Pons (tissue), 1 donor: Measurements from ENCODE around the gene FOXL1.

Experiments
- DNase-seq: peaks from one replicate; pipeline ENCODE4 v3.0.0-alpha.2; 2016; ENCODE audit warnings: low spot score

FOXL1 gene

GRCh38 chr16:86578061-86578599 lies at the start of gene FOXL1:
Gene FOXL1, plus strand, starts transcription at chr16:86578549. Its CDS starts 175 bp downstream, at chr16:86578724.
- DNase-seq, result no peak

DNA sequence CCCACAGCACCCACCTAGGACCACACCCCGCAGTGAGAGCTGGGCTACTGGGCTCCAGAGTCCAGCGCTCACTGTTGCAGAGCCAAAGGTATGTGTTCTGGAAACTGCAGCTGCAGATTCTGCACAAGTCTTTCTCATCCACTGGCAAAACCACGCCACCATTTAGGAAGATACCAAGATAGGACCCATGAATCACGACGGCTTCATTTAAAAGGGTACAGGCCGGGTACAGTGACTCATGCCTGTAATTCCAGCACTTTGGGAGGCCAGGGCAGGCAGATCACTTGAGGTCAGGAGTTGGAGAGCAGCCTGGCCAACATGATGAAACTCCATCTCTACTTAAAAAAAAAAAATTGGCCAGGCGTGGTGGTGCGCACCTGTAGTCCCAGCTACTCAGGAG lies 49.2 kb upstream of the FOXL1 start:
- no peak for DNase-seq

DNA sequence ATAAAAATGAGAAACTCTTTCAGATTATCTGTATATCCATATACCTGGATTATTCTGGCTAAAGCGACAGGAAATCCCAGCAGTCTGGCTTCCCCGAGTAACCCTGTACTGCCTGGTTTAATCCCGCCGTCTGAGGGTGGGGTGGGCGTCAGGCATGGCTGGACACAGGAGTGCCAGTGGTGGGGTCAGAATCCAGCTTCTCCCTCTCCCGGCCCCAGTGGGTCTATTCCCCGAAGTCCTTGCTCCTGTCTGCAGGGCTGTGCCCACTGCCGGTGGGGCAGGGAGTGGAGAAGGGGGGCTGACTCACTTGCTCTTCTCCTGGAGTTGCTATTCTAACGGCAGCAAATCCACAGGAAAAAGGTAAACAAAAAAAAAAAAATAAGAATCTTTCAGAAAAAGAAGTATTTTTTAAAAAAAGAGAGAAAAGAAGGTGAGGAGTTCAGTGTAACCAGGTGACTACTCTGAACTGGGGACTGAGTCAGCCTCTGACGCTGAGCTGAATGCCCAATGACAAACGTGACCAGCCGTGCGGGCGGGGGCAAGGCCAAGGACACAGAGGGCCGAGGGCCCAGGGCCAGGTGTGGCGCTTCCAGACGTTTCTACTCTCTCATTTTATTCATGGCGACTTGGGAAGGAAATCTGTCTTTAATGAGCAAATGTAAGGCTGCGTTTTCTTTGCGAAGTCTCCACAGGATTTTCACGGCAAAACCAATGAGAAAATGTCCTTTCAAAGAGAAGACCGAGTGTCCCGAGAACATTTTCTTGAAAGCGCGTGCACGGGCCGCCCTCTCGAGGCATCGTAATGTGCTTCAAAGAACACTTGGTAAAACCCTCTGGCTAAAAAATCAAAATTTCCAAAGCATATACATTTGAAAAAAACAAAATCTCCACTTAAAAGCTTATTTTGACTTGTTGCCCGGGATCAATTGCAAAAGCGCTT lies 47.8 kb upstream of the FOXL1 start:
- DNase-seq, result no peak

DNA sequence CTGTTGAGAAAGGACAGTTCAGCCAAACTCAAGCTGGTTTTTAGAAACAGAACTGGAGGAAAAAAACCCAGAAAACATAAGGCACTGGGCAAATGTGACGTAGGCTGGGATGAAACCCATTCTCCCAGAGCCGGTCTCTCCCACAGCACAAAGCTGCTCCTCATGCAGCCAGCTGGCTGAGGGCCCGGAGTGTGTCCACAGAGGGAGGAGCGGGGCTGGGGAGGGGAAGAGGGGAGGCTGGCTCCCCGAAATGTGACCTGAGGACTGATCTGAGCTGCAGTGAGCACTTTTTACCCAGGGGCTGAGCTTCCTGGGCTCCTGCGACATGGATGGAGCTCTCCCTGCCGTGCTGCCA lies 47.2 kb upstream of the FOXL1 start:
- peak; percentile 97 for DNase-seq

GRCh38 chr16:86531641-86532525 lies 46.5 kb upstream of the FOXL1 start:
- no peak for DNase-seq

DNA sequence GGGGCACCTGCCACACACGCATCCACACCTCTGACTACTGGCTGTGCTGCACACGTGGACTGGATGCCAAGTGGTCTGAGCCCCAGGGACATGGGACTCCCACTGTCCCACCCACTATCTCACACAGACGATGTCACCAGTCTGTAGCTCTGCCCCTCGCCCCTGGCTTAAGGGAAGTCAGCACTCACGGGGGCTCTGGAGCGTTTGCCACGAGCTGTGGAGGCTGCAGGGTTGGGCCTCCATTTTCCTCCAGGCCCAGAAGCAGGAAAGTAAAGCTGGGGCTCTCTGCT lies 45.9 kb upstream of the FOXL1 start:
- no peak for DNase-seq

DNA sequence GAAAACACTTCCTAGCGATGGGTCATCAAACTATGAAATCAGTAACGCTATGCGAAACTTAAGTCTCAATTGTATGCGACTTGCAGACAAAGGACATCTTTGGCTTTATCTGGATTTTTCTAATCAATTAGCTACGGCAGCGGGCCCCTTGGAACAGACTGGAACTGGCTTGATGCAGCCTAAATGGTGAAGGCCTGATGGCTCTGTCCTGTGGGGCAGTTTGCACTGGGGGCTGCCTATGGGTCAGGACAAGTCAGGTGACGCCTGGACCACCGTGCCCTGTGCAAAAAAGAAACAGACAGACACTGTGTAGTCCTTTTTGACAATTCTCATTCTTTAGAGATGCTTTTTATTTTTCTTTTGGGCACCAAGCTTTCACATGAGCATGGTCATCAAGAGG lies 45.3 kb upstream of the FOXL1 start:
- no peak for DNase-seq

DNA sequence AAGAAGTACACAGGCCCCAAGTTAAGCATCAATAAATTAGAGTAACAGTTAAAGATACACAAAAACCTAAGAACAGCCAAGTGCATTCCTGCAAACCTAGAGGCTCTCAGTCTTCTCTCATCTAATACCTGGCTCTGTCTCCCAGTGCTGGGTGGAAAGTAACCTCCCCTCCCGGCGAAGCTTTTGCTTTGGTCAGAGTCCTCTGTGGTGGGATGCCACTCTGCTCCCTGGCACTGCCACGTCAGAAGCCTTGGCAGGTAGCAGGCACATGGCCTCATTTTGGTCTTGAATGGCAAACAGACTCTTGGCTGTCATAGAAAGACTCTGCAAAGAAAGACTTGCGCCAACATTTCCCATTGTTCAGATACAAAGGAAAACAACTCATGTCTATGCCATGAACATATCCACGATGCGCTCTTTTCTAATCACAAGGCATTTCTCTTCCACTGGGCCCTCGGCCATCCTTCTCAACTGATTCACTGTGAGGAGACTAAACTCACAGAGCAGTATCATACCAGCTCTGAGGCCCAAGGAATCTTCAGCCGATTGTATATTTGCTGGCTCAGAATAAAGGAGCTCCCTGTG lies 44.5 kb upstream of the FOXL1 start:
- peak; percentile 86 for DNase-seq

- DNase-seq, result peak; percentile 91
Observed at GRCh38 chr16:86534779-86535615, 43.4 kb upstream of the FOXL1 start.

DNA sequence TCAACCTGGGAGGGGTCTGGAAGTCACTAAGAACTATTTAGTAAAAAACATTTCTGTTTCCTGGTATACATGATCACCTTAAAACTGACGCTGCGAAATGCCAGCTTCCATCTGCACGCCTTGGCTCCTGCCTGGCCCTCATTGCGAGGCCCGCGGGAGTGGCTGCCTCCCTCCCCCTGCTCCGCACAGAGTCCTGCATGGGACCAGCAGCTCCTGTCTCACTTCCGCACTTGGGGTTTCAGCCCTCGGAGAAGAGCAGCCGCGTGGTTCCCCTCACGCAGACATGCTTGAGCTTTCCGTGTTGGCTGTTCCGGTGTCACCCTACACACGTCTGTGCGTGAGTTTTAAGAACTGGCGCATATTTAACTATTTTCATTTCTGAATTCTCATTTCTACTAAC lies 41.7 kb upstream of the FOXL1 start:
- DNase-seq, result no peak

GRCh38 chr16:86537486-86537885 lies 40.9 kb upstream of the FOXL1 start:
- peak; percentile 89 for DNase-seq

DNA sequence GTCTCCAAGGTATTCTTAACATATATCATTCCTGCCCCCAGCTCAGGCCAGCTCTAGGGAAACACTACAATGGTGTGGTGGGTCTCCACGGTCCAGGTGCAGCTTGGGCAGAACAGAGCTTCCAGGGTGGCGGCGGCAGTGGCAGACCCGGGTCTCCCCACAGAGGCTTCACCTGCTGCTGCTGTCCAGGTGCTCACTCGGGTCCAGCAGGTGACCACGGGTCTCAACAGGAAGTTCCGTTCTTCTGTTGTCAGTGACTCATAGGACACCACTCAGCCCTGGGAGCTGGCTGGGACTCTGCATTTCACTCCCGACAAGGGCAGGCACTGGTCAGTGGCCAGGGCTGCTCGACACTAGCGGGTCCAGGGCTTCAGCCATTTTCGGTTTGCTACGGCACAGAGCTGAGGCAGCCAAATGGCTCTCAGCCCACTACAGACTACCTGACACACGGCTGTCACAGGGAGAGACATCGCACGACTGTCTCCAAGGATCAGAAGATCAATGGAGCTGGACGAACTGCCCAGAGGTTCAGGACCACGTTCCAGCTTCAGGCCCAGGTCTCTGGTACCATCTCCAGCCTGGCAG lies 40.1 kb upstream of the FOXL1 start:
- DNase-seq, result no peak

- no peak for DNase-seq
Observed at GRCh38 chr16:86540894-86541293, 37.5 kb upstream of the FOXL1 start.

DNA sequence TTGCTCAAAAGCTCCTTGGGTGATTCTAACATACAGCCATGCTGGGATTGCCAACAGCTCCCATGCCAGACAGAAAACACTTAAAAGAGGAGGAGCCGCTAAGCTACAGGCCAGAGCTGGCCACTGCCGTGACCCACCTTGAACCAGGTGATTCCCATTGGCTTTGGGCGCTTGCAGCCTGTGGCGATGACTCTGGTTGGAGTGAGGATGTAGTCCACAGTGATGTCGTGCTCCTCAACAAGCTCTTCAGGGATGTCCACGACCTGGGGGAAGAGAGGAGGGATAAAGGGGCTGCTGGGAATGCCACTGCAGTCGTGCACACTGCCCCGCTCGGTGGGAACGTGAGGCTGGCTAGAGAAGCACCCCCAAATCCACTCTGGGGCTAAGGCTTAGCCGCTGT lies 36.8 kb upstream of the FOXL1 start:
- DNase-seq, result no peak

DNA sequence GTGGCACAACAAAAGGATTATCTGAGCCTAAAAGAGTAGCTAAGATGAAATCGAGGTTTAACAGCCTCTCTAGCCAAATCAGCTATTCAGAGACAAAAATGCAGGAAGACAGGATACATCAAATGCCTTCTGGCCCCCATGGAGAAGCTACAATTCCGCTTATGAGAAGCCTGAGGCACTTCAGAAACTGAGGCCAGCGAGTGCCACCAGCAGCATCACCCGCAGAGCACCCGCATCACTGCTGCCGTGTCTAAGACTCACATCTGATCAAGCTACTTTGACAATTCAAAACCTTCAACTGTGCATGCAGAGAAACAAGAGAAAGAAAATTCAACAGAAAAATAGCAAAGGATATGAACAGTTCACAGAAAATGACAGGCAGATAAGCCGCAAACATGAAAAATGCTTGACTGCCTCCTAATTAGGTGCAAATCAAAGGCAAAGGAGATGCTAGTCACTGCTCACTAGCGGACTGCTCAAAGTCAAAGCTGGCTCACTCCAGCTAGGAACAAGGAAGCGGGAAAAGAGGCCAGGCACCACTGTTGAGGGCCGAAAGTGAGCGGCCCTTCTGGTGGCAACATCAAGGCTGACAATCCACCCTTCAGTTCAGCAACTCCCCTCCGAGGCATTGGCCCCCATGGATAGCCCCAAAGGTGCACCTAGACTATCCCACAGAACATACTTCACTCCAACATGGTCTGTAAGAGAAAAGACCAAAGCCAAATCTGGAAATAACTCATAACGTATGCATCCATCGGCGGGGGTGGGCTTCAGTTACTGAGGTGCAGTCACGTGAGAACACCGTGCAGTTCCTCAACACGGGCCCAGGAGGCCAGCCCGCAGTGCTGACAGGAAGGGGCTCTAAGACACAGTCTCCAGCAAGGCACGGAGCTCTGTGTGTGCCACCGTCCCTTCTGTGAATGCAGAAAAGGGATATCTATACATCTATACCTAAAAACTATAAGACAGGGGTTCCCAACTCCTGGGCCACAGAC lies 35.3 kb upstream of the FOXL1 start:
- DNase-seq, result no peak

DNA sequence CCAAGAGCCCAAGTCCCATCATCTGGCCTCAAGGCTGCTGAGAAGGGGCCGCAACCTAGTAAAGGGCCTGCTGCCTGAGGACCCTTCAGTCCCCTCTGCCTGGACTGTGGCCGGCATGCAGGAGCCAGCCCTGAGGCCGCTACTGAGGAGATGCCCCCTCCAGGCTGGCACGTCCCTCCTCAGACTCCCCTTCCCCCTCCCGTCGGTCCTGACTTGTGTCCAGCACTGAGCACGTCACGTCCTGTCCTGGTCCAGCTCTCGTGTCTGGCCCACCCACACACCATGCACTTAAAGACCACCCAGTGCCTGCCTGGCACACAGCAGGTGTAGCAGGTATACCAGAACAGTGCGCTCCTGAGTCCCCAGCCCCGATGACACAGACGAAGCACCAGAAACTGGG lies 32.9 kb upstream of the FOXL1 start:
- DNase-seq, result no peak

DNA sequence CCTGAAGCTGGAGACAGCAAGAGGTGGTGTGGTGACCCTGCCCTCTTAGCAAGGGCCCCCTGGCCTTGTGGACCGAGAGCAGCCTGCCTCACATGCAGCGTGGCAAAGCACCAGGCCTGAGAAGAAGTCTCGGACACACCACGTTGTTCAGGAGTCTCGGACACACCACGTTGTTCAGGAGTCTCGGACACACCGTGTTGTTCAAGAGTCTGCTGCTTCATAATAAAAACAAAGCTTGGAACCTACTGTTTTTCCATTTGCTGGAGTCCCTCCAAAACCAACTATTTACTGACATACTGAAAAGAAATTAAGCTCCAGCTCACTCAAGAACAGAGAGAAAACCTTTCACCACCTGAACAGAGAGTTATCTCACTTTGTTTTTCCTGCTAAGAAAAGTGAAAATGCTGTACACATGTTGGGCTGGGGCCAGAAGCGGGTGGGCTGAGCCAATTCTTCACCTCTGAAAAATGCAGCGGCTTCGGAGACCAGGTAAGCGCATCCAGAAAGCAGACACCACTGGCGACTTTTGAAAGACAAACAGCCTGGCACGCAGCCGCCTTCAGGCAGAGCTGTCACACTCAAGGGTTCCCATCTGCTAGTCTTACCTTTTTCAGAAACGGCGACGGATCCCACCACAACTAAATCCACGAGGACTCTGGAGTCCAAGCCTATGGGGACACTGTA lies 32.3 kb upstream of the FOXL1 start:
- no peak for DNase-seq

- no peak for DNase-seq
Observed at GRCh38 chr16:86546638-86547013, 31.7 kb upstream of the FOXL1 start.

- DNase-seq, result no peak
Observed at GRCh38 chr16:86547286-86547685, 31.1 kb upstream of the FOXL1 start.
